Esophagus (tissue), 2 donors: ENCODE measurements around the gene GBP3. TPM values are rescaled to one million over a fixed set of nuclear protein-coding genes. Genes with fewer than 3 reads are reported as not detected.
"Not testable (repeated sequence)": the region's sequence is repeated elsewhere in the genome, so short reads cannot be mapped to it uniquely, and the experiment has no call there.

ENCODE experiments used
- H3K27ac ChIP-seq, 2 donors: one replicate each; pipeline ENCODE4 v1.5.1; 2013; ENCODE audit warnings: low read depth in 2 of 2, mild to moderate bottlenecking in 2 of 2, inconsistent platforms in 1 of 2, low read length in 1 of 2, moderate library complexity in 1 of 2
- H3K27me3 ChIP-seq, 2 donors: one replicate each; pipeline ENCODE4 v1.6.1; 2013; ENCODE audit warnings: low read length in 2 of 2, control low read depth in 1 of 2, mild to moderate bottlenecking in 1 of 2; ENCODE audit not compliant: insufficient read depth in 2 of 2, control insufficient read depth in 1 of 2
- H3K36me3 ChIP-seq, 2 donors: one replicate each; pipeline ENCODE4 v1.6.1; 2013; ENCODE audit warnings: low read length in 1 of 2; ENCODE audit not compliant: control insufficient read depth in 2 of 2, insufficient read depth in 2 of 2
- H3K4me1 ChIP-seq, 2 donors: one replicate each; pipeline ENCODE4 v1.6.1; 2013; ENCODE audit warnings: low read length in 1 of 2; ENCODE audit not compliant: control insufficient read depth in 2 of 2, insufficient read depth in 2 of 2
- H3K4me3 ChIP-seq, 2 donors: one replicate each; pipeline ENCODE4 v1.5.1; 2013; ENCODE audit warnings: low read length in 2 of 2, mild to moderate bottlenecking in 2 of 2, low read depth in 1 of 2, moderate library complexity in 1 of 2
- H3K9me3 ChIP-seq, 2 donors: one replicate each; pipeline ENCODE4 v1.6.1; 2013; ENCODE audit warnings: mild to moderate bottlenecking in 2 of 2, low read depth in 1 of 2, low read length in 1 of 2, moderate library complexity in 1 of 2; ENCODE audit not compliant: control insufficient read depth in 2 of 2, insufficient read depth in 1 of 2
- WGBS, 2 donors: extraction: QIAGEN DNeasy Blood & Tissue Kit; methylation state at CpG; one replicate each; pipeline ENCODE4 v1.1.7; 2013; 5-methylcytosine and 5-hydroxymethylcytosine counted together
- polyA plus RNA-seq, 2 donors: library from polyadenylated mRNA; stranded (reverse); fragments of 200-250 nt; gene quantifications; one replicate each; pipeline ENCODE4 v1.2.3, GENCODE V29; 2013
- donor health status: healthy with polysubstance abuse.
- donor health status: Bipolar disorder and iron deficiency.

GBP3 gene
- polyA plus RNA-seq, 2 donors: 2.5 to 6.1 TPM

DNA sequence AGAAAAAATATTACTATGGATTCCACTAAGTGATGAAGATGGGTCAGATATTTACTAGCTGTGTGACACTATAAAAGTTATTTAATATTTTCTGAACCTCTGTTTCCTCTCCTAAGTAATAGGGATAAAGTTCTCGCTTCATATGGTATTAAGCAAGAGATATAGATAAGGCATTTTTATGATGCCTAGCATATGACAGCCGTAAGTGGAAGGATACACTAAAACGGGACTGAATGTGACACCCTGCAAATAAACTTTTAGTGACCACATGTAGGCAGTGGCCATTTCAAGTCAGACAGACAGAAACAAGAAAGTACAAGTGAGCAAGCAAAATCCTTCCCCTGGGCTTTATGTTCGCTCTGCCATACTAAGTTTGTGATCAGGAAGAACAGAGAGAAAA lies 14.2 kb downstream of the GBP3 start:
- Histone ChIP-seq H3K4me3 (no peak overlapping the region), H3K4me1 (no peaks in the 10 kb centered on the region), H3K36me3 (peaks cover 7 to 15% of the 10 kb centered on the region in 2 donors), H3K27me3 (no peaks in the 10 kb centered on the region), H3K27ac (no peak overlapping the region), H3K9me3 (no peaks in the 10 kb centered on the region)
- WGBS, 2 donors: 84 to 93% methylated on average over 4 of the region's 4 CpGs

DNA sequence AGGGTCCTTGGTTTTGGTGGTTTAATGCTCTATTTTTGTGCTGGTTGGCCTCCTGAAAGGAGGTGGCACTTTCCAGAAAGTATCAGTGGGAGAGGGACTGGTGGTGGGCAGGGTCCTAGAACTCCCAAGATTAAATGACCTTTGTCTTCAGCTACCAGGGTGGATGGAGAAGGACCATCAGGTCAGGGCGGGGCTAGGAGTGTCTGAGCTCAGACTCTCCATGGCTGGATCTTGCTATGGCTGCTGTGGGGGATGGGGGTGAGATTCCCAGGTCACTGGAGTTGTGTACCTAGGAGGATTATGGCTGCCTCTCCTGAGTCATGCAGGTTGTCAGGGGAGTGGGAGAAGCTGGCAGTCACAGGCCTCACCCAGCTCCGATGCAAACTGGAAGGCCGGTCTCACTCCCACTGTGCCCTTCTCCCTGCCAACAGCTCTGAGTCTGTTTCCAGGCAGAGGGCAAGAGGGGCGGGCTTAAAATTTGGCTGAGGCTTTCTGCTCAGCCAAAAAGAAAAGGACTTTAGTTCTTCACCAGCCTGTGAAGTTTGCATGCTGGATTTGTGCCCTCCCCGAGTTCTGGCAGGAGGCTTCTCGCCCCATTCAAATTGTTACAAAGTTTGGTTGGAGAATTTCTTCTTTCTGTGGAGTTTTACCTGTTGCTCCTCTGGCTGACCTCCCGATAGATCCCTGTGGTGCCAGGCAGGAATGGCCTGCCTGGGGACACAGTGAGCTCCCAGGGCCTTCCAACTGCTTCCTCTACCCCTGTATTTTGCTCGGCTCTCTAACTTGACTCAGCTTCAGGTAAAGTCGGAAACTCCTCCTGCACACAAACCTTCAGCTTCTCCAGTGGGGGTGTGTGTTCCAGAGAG lies 17.1 kb downstream of the GBP3 start:
- H3K27me3 ChIP-seq: no peaks in the 10 kb centered on the region
- peaks cover 4 to 12% of the 10 kb centered on the region in 2 donors for H3K36me3 ChIP-seq
- no peaks in the 10 kb centered on the region for H3K4me1 ChIP-seq
- WGBS, 2 donors: 70 to 73% methylated on average over 9 of the region's 9 CpGs
- H3K27ac ChIP-seq: peak overlapping the region in 1 of 2 donors; percentile 72
- H3K9me3 ChIP-seq: no peaks in the 10 kb centered on the region
- H3K4me3 ChIP-seq: no peak overlapping the region

DNA sequence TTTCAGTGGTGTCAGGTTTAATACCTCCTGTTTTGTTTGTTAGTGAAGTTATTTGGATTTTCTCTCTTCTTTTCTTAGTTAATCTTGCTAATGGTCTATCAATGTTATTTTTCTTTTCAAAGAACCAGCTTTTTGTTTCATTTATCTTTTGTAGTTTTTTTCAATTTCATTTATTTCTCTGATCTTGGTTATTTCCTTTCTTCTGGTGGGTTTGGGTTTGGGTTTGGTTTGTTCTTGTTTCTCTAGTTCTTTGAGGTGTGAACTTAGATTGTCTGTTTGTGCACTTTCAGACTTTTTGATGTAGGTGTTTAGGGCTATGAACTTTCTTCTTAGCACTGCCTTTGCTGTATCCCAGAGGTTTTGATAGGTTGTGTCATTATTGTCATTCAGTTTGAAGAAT lies 20.5 kb downstream of the GBP3 start:
- H3K27ac ChIP-seq, H3K4me3 ChIP-seq, H3K36me3 ChIP-seq, H3K27me3 ChIP-seq, H3K9me3 ChIP-seq, H3K4me1 ChIP-seq: not testable (repeated sequence)

DNA sequence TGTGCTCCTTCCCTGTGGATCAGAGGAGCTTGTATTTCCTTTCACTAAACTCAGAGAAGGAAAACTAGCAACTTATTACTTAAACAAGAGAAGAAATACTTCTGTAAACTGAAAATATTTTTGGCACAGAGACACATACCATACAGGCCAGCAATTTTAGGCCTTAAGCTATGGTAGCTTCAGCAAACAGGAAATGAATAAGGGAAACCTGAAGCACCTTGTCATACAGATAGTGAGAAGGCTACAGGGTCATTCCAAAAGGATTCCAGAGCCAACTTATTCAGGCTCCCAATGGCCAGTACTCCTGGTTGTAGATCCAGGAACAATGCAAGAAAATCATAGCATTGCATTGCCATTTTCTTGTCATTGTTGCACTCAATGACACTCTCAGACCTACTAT lies 21.2 kb downstream of the GBP3 start:
- H3K4me1 ChIP-seq: no peaks in the 10 kb centered on the region
- H3K36me3 ChIP-seq: no peaks in the 10 kb centered on the region
- H3K4me3 ChIP-seq: no peak overlapping the region
- no peaks in the 10 kb centered on the region for H3K27me3 ChIP-seq
- H3K9me3 ChIP-seq: no peaks in the 10 kb centered on the region
- H3K27ac ChIP-seq: no peak overlapping the region

DNA sequence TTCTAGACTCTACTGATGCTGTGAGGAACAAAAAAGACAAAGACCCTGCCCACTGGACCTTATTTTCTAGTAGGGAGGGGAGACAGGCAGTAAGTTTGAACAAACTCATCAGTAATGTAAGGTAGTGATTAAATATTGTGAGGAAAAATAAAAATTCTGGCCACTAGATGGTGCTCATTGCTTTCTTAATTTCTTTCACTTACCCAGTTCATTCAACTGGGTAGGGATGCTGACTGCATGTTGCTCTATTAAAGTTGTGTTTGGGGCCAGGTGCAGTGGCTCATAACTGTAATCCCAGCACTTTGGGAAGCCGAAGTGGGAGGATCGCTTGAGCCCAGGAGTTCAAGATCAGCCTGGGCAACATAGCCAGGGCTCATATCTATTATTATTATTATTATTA lies 23.9 kb downstream of the GBP3 start:
- Histone ChIP-seq H3K9me3 (no peaks in the 10 kb centered on the region), H3K4me1 (no peaks in the 10 kb centered on the region), H3K4me3 (no peak overlapping the region), H3K27ac (no peak overlapping the region), H3K27me3 (no peaks in the 10 kb centered on the region), H3K36me3 (no peaks in the 10 kb centered on the region)
- 2% methylated on average over 2 of the region's 2 CpGs for WGBS, 2 donors

DNA sequence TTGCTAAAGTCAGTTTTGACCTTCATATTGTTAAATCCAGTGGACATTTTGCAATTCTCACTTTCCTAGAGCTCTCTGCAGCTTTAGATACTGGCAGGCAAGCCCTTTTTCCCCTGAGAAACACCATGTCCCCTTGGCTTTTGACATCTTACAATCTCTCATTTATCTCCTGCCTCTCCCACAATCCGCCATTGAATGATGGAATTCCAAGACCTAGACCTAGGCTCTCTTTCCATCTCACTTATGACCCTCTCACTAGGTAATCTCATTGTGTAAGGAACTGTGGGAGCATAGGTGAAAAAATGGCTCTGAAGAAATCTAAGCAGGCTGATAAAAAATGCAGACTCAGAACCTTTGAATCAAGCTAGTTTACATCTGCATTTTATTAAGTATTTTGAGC lies 32.2 kb downstream of the GBP3 start:
- H3K4me3 ChIP-seq: no peak overlapping the region
- no peak overlapping the region for H3K27ac ChIP-seq
- WGBS, 2 donors: 97 to 99% methylated on average over 1 of the region's 1 CpG
- no peaks in the 10 kb centered on the region for H3K27me3 ChIP-seq
- no peaks in the 10 kb centered on the region for H3K4me1 ChIP-seq
- no peaks in the 10 kb centered on the region for H3K36me3 ChIP-seq
- H3K9me3 ChIP-seq: no peaks in the 10 kb centered on the region

DNA sequence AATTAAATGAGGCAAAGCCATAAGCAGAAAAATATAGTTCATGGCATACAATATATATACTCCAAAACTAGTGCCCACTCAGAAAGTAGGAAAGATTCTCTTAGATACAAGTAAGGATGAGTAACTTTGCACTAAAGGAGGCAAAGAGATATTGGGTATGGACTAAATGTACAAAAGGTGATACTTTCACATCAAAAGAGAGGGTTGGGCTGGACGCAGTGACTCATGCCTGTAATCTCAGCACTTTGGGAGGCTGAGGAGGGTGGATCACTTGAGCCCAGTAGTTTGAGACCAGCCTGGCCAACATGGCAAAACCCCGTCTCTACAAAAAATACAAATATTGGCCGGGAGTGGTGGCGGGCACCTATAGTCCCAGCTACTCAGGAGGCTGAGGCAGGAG lies 37.0 kb downstream of the GBP3 start:
- Histone ChIP-seq H3K4me1 (peaks cover 0 to 2% of the 10 kb centered on the region in 2 donors), H3K27ac (peak overlapping the region; percentile 42 to 75), H3K36me3 (peaks cover 0 to 3% of the 10 kb centered on the region in 2 donors), H3K4me3 (no peak overlapping the region), H3K27me3 (no peaks in the 10 kb centered on the region), H3K9me3 (no peaks in the 10 kb centered on the region)
- WGBS, 2 donors: 81 to 86% methylated on average over 4 of the region's 4 CpGs

DNA sequence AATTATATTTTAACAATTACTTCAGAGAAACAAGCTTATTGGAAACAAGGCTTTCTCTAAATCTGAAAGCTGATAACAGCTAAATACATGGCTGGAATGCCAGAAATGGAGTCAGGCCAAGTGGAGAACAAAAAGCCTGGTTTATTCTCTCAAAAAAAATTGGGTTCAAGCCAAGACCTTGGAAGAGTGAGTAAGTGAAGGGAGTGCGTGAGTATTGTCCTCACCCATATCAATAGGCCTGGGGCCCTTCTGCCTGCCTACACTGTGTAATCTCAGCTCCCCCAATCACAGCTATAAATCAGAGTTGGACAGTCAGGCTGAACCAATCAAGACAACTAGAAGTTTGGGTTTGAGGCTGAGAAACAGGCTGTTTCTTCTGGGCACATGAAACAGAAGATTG lies 37.6 kb downstream of the GBP3 start:
- H3K36me3 ChIP-seq: peaks cover 0 to 3% of the 10 kb centered on the region in 2 donors
- H3K27me3 ChIP-seq: no peaks in the 10 kb centered on the region
- WGBS, 2 donors: 8 to 16% methylated on average over 1 of the region's 1 CpG
- peaks cover 0 to 2% of the 10 kb centered on the region in 2 donors for H3K4me1 ChIP-seq
- H3K27ac ChIP-seq: peak overlapping the region; percentile 62 to 75
- no peak overlapping the region for H3K4me3 ChIP-seq
- H3K9me3 ChIP-seq: no peaks in the 10 kb centered on the region

DNA sequence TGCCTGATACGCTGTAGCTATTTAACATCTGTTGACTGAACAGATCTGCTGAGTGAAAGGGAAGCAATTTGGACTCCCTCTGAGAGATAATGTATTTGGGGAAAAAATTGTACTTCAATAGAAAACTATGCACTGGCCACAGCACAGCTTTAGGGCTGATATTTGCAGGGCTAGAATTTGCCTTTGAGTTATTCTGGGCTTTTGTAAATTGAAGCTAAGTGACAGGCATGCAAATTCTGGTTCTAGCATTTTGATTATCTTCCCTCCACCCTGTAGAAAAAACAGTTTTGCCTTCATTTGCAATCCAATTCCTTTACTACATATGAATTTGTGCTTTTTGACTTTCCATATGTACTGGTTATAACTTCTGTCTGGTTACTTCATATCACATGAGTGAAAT lies 38.1 kb downstream of the GBP3 start:
- Histone ChIP-seq H3K27ac (peak overlapping the region in 1 of 2 donors; percentile 56), H3K4me3 (no peak overlapping the region), H3K36me3 (peaks cover 0 to 3% of the 10 kb centered on the region in 2 donors), H3K27me3 (no peaks in the 10 kb centered on the region), H3K4me1 (peaks cover 0 to 2% of the 10 kb centered on the region in 2 donors), H3K9me3 (no peaks in the 10 kb centered on the region)
- 67 to 81% methylated on average over 1 of the region's 1 CpG for WGBS, 2 donors
